Vagina (tissue), 2 donors: ENCODE data around the gene AKT1S1. TPM values are rescaled to one million over a fixed set of nuclear protein-coding genes. Genes with fewer than 3 reads are reported as not detected.

ENCODE experiments used
- DNase-seq, 2 donors: peaks; one replicate each; pipeline ENCODE4 v3.0.0-alpha.2; 2017; ENCODE audit errors: extremely low spot score in 2 of 2
- H3K27ac ChIP-seq: fragments of 200-600 bp; sonication (generic); one replicate; pipeline ENCODE4 v1.5.1; 2019
- H3K27me3 ChIP-seq: fragments of 200-600 bp; sonication (generic); one replicate; pipeline ENCODE4 v1.5.1; 2019
- H3K36me3 ChIP-seq, 2 donors: fragments of 200-600 bp; sonication (generic); one replicate each; pipeline ENCODE4 v1.5.1; 2017 to 2019
- H3K4me1 ChIP-seq: fragments of 200-600 bp; sonication (generic); one replicate; pipeline ENCODE4 v1.5.1; 2019
- H3K4me3 ChIP-seq, 2 donors: fragments of 200-600 bp; sonication (generic); 1 replicate in 1 of 2; 2 replicates in 1 of 2; pipeline ENCODE4 v1.5.1; 2016 to 2019
- H3K9me3 ChIP-seq: fragments of 200-600 bp; sonication (generic); one replicate; pipeline ENCODE4 v1.5.1; 2019
- CTCF ChIP-seq, 3 experiments: fragments of 450-650 bp in 2 of 3; fragments of 200-600 bp in 1 of 3; sonication (generic) in 1 of 3; IDR thresholded peaks; one replicate each; pipeline ENCODE4 v1.5.1; 2017 to 2019; ENCODE audit warnings: antibody characterized with exemption in 3 of 3, mild to moderate bottlenecking in 2 of 3, moderate library complexity in 2 of 3
- POLR2A ChIP-seq, 2 donors: fragments of 450-650 bp; IDR thresholded peaks; one replicate each; pipeline ENCODE4 v1.6.1; 2017; ENCODE audit warnings: antibody characterized with exemption in 2 of 2, mild to moderate bottlenecking in 2 of 2, moderate library complexity in 2 of 2
- POLR2AphosphoS5 ChIP-seq, 2 donors: sonication (generic); formaldehyde crosslinking; IDR thresholded peaks; one replicate each; pipeline ENCODE4 v1.9.0; 2017; ENCODE audit warnings: antibody characterized with exemption in 2 of 2, mild to moderate bottlenecking in 2 of 2, low read depth in 1 of 2; ENCODE audit not compliant: insufficient read depth in 1 of 2
- intact Hi-C: fragments of 100-400 bp; cut with DNase I; formaldehyde crosslinking; loops from one replicate; pipeline ENCODE4 v1.15.1; 2023
- total RNA-seq: library from RNA; depleted of rRNA; stranded (reverse); fragments of >200 nt; gene quantifications from one replicate; pipeline ENCODE4 v1.2.3, GENCODE V29; 2016

The AKT1S1 gene
- total RNA-seq, 1 donor from 2014 or later = 16.9 TPM

GRCh38 chr19:49856574-49857021 lies 20.6 kb downstream of the AKT1S1 start:
- H3K9me3 ChIP-seq = no peaks in the 10 kb centered on the region
- H3K4me3 ChIP-seq = no peak overlapping the region
- H3K27me3 ChIP-seq = no peaks in the 10 kb centered on the region
- no peak overlapping the region for H3K27ac ChIP-seq
- DNase-seq = no peak
- intact Hi-C loops = loop anchor here (10.0 kb wide), 1 partner anchor 102 kb away; no protein-coding TSS in a partner anchor
- peaks cover 39% of the 10 kb centered on the region for H3K4me1 ChIP-seq
- TF ChIP-seq POLR2A (IDR thresholded peaks at IDR 0.05) = no peak
- no peak for TF ChIP-seq CTCF (IDR thresholded peaks at IDR 0.05)
- H3K36me3 ChIP-seq = peaks cover 0 to 50% of the 10 kb centered on the region in 2 donors

DNA sequence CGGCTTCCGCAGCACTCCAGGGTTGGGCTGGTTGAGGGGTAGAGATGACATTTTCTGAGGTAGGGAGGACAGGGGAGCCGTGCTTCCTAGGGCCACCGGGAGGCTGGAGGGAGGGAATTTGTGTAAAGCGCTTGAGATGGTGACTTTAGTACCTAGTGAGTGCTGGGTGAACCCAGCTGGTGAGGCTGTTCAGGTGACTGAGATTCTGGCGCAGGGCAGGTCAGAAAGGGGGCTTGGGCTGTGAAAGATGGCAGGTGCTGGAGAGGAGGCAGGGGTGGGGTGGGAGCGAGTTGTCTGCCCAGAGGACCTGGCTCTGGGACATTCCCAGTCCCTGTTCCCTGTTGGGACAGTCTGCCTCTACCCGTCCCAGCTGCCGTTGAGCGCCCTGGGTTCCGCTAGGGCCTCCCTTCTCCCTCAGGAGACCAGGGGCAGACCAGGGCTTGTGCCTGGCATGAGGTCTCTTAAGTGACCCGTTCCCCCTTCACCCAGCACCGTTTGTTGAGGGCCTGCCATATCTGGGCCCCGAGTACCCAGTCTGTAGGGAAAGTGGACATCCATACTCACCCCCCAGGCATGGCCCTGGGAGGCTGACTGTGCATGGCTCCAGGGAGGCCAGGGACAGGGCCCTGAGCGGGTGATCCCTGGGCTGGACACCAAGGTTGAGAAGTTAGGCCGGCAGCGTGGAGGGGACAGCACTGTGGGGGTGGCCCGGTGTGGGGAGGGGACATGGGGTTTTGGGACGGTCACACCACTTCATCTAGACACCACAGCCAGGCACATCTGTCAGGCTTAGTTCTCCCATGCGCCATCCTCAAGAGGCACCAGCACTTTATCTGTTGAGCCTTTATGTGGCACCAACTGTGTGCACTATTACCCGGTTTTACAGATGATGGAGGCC lies 21.2 kb downstream of the AKT1S1 start:
- Histone ChIP-seq H3K27me3 (no peaks in the 10 kb centered on the region), H3K27ac (no peak overlapping the region), H3K4me3 (no peak overlapping the region), H3K9me3 (no peaks in the 10 kb centered on the region), H3K36me3 (peaks cover 0 to 43% of the 10 kb centered on the region in 2 donors), H3K4me1 (peaks cover 33% of the 10 kb centered on the region)
- no peak for TF ChIP-seq POLR2AphosphoS5 (IDR thresholded peaks at IDR 0.05; ENCODE audit: insufficient read depth in 1 of 2, low read depth in 1 of 2)
- no peak for TF ChIP-seq CTCF (IDR thresholded peaks at IDR 0.05)
- intact Hi-C loops = loop anchor here (10.0 kb wide), 1 partner anchor 101 kb away; no protein-coding TSS in a partner anchor
- DNase-seq = no peak

DNA sequence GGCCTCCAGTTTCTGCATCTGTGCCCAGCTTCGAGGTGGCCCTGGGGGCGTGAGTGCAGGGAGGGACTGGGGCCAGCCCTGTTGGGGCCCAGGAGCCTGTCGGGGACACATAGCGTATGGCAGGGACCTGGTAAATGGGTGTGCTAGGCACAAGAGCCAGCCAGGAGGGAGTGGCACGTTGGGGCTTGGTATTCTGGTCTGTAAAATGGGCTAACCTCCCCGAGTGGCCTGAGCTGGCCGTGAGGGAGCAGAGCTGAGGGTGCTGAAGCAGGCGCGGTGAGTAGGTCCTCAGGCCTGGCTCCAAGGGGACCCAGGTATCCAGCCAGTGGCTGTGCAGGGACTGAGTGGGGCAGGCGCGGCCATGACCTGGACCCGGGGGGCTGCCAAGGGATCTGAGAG lies 21.9 kb downstream of the AKT1S1 start:
- Histone ChIP-seq H3K27me3 (no peaks in the 10 kb centered on the region), H3K4me1 (peaks cover 31% of the 10 kb centered on the region), H3K4me3 (no peak overlapping the region), H3K36me3 (peaks cover 0 to 38% of the 10 kb centered on the region in 2 donors), H3K27ac (no peak overlapping the region), H3K9me3 (no peaks in the 10 kb centered on the region)
- no peak for TF ChIP-seq POLR2AphosphoS5 (IDR thresholded peaks at IDR 0.05; ENCODE audit: insufficient read depth in 1 of 2, low read depth in 1 of 2)
- no peak for TF ChIP-seq POLR2A (IDR thresholded peaks at IDR 0.05)
- no peak for TF ChIP-seq CTCF (IDR thresholded peaks at IDR 0.05)
- no peak for DNase-seq
- intact Hi-C loops = loop anchor here (10.0 kb wide), 1 partner anchor 100 kb away; no protein-coding TSS in a partner anchor

GRCh38 chr19:49854378-49855263 lies 22.5 kb downstream of the AKT1S1 start:
- Histone ChIP-seq H3K4me1 (peaks cover 36% of the 10 kb centered on the region), H3K27me3 (no peaks in the 10 kb centered on the region), H3K4me3 (no peak overlapping the region), H3K36me3 (peaks cover 0 to 38% of the 10 kb centered on the region in 2 donors), H3K9me3 (no peaks in the 10 kb centered on the region), H3K27ac (no peak overlapping the region)
- no peak for DNase-seq
- TF ChIP-seq POLR2A (IDR thresholded peaks at IDR 0.05) = no peak
- no peak for TF ChIP-seq CTCF (IDR thresholded peaks at IDR 0.05)
- no peak for TF ChIP-seq POLR2AphosphoS5 (IDR thresholded peaks at IDR 0.05; ENCODE audit: insufficient read depth in 1 of 2, low read depth in 1 of 2)
- intact Hi-C loops = loop anchor here (10.0 kb wide), 1 partner anchor 100 kb away; no protein-coding TSS in a partner anchor
